Neural crest cell (in vitro differentiated cells): ENCODE data around the gene ALDH1B1. TPM values are rescaled to one million over a fixed set of nuclear protein-coding genes. Genes with fewer than 3 reads are reported as not detected.

Experiments used
- DNase-seq: peaks from one replicate; pipeline ENCODE4 v3.0.0; 2021; ENCODE audit warnings: low read depth, mixed read lengths, low spot score
- H3K27ac Mint-ChIP-seq: one replicate; pipeline ENCODE4 v1.8.0; 2021; ENCODE audit warnings: mild to moderate bottlenecking, mixed read lengths; ENCODE audit not compliant: unreplicated experiment
- H3K27me3 Mint-ChIP-seq: 2 replicates; pipeline ENCODE4 v1.8.0; 2021; ENCODE audit warnings: low read depth, mild to moderate bottlenecking, mixed read lengths
- H3K36me3 Mint-ChIP-seq: 2 replicates; pipeline ENCODE4 v1.8.0; 2021; ENCODE audit warnings: low read depth, mild to moderate bottlenecking, mixed read lengths
- H3K4me1 Mint-ChIP-seq: 2 replicates; pipeline ENCODE4 v1.8.0; 2021; ENCODE audit warnings: mixed read lengths
- H3K4me3 Mint-ChIP-seq: one replicate; pipeline ENCODE4 v1.8.0; 2021; ENCODE audit warnings: mild to moderate bottlenecking, mixed read lengths
- H3K9me3 Mint-ChIP-seq: 2 replicates; pipeline ENCODE4 v1.8.0; 2021; ENCODE audit warnings: mixed read lengths
- total RNA-seq: library from RNA; stranded (reverse); gene quantifications from 2 replicates; pipeline ENCODE4 v1.2.1, GENCODE V29; 2021
- TF ChIP-seq, protein P1 (sequence below): fragments of 200-600 bp; sonication (generic); conservative IDR thresholded peaks from 2 replicates; pipeline ENCODE4 v1.5.0; 2021; ENCODE audit warnings: antibody characterized with exemption, mild to moderate bottlenecking

ALDH1B1 gene
- total RNA-seq, 1 donor from 2014 or later = 32.9 TPM

DNA sequence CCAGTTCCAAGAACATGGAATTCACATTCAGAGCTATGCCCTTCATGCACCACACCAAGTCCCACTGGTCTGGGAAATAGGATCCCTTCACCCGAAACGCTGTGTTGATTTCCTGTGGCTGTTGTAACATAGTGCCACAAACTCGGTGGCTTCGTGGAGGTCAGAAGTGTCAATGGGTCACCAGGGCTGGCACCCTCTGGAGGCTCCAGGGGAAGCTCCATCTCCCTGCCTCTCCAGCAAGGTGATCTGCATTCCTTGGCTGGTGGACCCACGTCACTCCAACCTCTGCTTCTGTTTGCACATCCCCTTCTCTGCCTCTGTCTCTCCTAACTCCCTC lies 28.9 kb upstream of the ALDH1B1 start:
- Mint-ChIP-seq H3K4me1 (peaks cover 32% of the 10 kb centered on the region), H3K27me3 (peaks cover 4% of the 10 kb centered on the region), H3K36me3 (no peaks in the 10 kb centered on the region), H3K4me3 (no peak overlapping the region), H3K9me3 (no peaks in the 10 kb centered on the region), H3K27ac (no peak overlapping the region)
- DNase-seq = no peak
- TF ChIP-seq, protein P1, sequence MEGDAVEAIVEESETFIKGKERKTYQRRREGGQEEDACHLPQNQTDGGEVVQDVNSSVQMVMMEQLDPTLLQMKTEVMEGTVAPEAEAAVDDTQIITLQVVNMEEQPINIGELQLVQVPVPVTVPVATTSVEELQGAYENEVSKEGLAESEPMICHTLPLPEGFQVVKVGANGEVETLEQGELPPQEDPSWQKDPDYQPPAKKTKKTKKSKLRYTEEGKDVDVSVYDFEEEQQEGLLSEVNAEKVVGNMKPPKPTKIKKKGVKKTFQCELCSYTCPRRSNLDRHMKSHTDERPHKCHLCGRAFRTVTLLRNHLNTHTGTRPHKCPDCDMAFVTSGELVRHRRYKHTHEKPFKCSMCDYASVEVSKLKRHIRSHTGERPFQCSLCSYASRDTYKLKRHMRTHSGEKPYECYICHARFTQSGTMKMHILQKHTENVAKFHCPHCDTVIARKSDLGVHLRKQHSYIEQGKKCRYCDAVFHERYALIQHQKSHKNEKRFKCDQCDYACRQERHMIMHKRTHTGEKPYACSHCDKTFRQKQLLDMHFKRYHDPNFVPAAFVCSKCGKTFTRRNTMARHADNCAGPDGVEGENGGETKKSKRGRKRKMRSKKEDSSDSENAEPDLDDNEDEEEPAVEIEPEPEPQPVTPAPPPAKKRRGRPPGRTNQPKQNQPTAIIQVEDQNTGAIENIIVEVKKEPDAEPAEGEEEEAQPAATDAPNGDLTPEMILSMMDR = no peak

DNA sequence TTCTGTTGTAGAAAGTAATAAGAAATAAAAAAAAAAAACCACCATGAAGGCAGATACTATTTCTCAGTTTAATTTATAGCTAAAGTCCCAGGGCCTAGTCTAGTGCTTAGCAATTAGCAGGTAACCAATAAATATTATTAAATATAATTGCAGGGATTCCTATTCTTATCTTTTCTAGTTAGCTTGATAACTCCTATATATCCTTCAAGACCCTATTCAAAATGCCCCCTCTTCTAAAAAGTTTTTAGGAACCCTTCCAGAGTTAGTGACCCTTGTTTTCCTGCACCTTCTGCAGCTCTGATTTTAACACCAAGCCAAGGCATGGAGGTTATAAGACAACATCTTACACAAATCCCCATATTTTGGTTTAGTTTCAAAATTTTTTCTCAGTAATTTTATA lies 24.6 kb upstream of the ALDH1B1 start:
- no peaks in the 10 kb centered on the region for H3K9me3 Mint-ChIP-seq
- peaks cover 16% of the 10 kb centered on the region for H3K27me3 Mint-ChIP-seq
- no peak for DNase-seq
- no peak overlapping the region for H3K4me3 Mint-ChIP-seq
- H3K4me1 Mint-ChIP-seq = peaks cover 4% of the 10 kb centered on the region
- H3K36me3 Mint-ChIP-seq = no peaks in the 10 kb centered on the region
- H3K27ac Mint-ChIP-seq = no peak overlapping the region
- TF ChIP-seq, protein P1 = no peak

DNA sequence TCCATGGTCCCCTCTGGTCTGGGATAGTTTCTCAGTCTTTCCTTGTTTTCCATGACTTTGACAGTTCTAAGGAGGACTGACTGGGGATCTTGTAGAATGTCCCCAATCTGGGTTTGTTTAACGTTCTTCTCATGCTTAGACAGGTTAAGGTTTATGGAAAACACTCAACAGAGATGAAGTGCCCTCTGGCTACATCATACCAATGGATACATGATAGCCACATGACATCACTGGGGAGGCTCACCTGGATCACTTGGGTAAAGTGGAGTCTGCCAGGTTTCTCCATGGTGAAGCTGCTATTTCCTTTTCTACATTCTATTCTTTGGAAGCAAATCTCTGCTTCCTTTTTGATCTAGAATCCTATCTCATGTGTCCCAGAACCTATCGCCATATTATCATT lies 23.8 kb upstream of the ALDH1B1 start:
- no peak overlapping the region for H3K4me3 Mint-ChIP-seq

DNA sequence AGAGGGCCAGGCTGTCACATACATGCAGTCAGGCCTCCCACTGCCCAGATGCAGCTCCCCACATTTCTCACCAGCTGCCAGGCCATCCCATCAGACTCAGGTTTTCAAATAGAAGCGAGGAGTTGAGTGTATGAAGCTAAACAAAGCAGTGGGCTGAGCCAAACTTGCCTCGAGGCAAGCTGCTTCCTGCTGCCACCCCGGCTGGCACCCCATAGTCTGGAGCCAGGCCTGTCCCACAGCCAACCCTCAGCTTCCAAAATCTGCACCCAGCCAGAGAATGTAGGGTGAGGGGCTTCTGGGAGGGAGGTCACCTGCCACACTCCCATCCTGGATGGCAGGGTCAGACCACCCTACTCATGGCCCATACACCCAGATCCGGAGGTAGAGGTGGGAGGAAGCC lies 22.3 kb upstream of the ALDH1B1 start:
- TF ChIP-seq, protein P1 = no peak
- DNase-seq = no peak
- peaks cover 5% of the 10 kb centered on the region for H3K4me1 Mint-ChIP-seq
- no peak overlapping the region for H3K4me3 Mint-ChIP-seq
- no peaks in the 10 kb centered on the region for H3K9me3 Mint-ChIP-seq
- H3K36me3 Mint-ChIP-seq = no peaks in the 10 kb centered on the region
- peak overlapping the region; percentile 6 for H3K27ac Mint-ChIP-seq
- peaks cover 17% of the 10 kb centered on the region for H3K27me3 Mint-ChIP-seq

More for the DNA sequence above, 23.8 kb upstream of the ALDH1B1 start:
- no peak for DNase-seq
- Mint-ChIP-seq H3K36me3 (no peaks in the 10 kb centered on the region), H3K4me1 (no peaks in the 10 kb centered on the region), H3K9me3 (no peaks in the 10 kb centered on the region), H3K27me3 (peaks cover 16% of the 10 kb centered on the region), H3K27ac (no peak overlapping the region)
- TF ChIP-seq, protein P1 = no peak

DNA sequence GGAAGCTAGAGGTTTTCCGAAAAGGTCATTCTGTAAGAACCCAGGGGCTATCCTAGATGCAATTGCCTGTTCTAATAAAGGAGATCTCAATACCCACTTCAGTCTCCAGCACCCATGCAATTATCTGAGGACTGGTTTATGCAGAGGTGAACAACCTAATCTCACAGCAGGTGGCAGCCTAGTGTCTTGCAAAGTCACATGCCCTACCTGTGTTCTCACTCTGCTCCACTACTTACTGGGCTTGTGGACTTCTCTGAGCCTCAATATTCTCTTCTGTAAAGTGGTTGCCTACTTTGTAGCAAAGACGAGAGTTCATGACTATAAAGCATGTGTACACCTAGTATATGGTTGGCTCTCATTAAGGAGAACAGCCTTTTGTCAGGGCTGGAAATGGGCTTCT lies 21.0 kb upstream of the ALDH1B1 start:
- Mint-ChIP-seq H3K9me3 (no peaks in the 10 kb centered on the region), H3K27me3 (peaks cover 17% of the 10 kb centered on the region), H3K36me3 (no peaks in the 10 kb centered on the region), H3K4me3 (no peak overlapping the region), H3K27ac (no peak overlapping the region), H3K4me1 (peaks cover 18% of the 10 kb centered on the region)
- TF ChIP-seq, protein P1 = no peak
- no peak for DNase-seq
